Osteoblast (primary cell): Measurements from ENCODE around the gene KRT73. TPM values are rescaled to one million over a fixed set of nuclear protein-coding genes. Genes with fewer than 3 reads are reported as not detected.

ENCODE experiments used
- DNase-seq: peaks from one replicate; pipeline ENCODE4 v3.0.0; 2011; ENCODE audit warnings: low spot score, mixed read lengths; ENCODE audit not compliant: insufficient read length; ENCODE audit errors: missing footprints
- H2AFZ ChIP-seq: 2 replicates; pipeline ENCODE4 v1.6.0; 2011; ENCODE audit warnings: mild to moderate bottlenecking, low read length
- H3K27ac ChIP-seq: 2 replicates; pipeline ENCODE4 v1.5.1; 2011; ENCODE audit warnings: mild to moderate bottlenecking, low read depth, low read length, moderate library complexity
- H3K27me3 ChIP-seq: 2 replicates; pipeline ENCODE4 v1.6.0; 2012; ENCODE audit warnings: mild to moderate bottlenecking, control low read depth, inconsistent platforms, low read length, moderate library complexity; ENCODE audit not compliant: insufficient read depth
- H3K36me3 ChIP-seq: 2 replicates; pipeline ENCODE4 v1.5.1; 2011; ENCODE audit warnings: mild to moderate bottlenecking, low read length, control low read depth, moderate library complexity; ENCODE audit not compliant: insufficient read depth
- H3K4me1 ChIP-seq: 2 replicates; pipeline ENCODE4 v1.5.1; 2011; ENCODE audit warnings: mild to moderate bottlenecking, low read length, control low read depth, moderate library complexity; ENCODE audit not compliant: insufficient read depth
- H3K4me2 ChIP-seq: 2 replicates; pipeline ENCODE4 v1.6.0; 2011; ENCODE audit warnings: mild to moderate bottlenecking, low read length; ENCODE audit not compliant: insufficient read depth
- H3K4me3 ChIP-seq: fragments of 200-600 bp; sonication (generic); 3 replicates; pipeline ENCODE4 v1.5.1; 2012; ENCODE audit warnings: mild to moderate bottlenecking, low read length, inconsistent platforms; ENCODE audit not compliant: insufficient read depth
- H3K79me2 ChIP-seq: 2 replicates; pipeline ENCODE4 v1.6.0; 2012; ENCODE audit warnings: mild to moderate bottlenecking, low read length, control low read depth, inconsistent platforms; ENCODE audit not compliant: insufficient read depth
- H3K9me3 ChIP-seq: 2 replicates; pipeline ENCODE4 v1.5.1; 2011; ENCODE audit warnings: low read depth, low read length, control low read depth
- H4K20me1 ChIP-seq: 2 replicates; pipeline ENCODE4 v1.6.0; 2012; ENCODE audit warnings: mild to moderate bottlenecking, low read length, control low read depth; ENCODE audit not compliant: insufficient read depth
- CTCF ChIP-seq: IDR thresholded peaks from 2 replicates; pipeline ENCODE4 v1.5.1; 2011; ENCODE audit warnings: mild to moderate bottlenecking, low read depth, low read length, moderate library complexity; ENCODE audit errors: extremely low read depth
- total RNA-seq: library from RNA; depleted of rRNA; stranded (reverse); fragments of >200 nt; gene quantifications from 2 replicates; pipeline ENCODE4 v1.2.3, GENCODE V29; 2012

The KRT73 gene
- total RNA-seq, 1 donor: not detected

- no peaks in the 10 kb centered on the region for H3K4me1 ChIP-seq
- no peak overlapping the region for H3K4me2 ChIP-seq
- H2AFZ ChIP-seq: no peak overlapping the region
- no peaks in the 10 kb centered on the region for H4K20me1 ChIP-seq
- peaks cover 29% of the 10 kb centered on the region for H3K27me3 ChIP-seq
- no peaks in the 10 kb centered on the region for H3K9me3 ChIP-seq
- H3K36me3 ChIP-seq: no peaks in the 10 kb centered on the region
- no peak for DNase-seq
- no peak for TF ChIP-seq CTCF
- H3K79me2 ChIP-seq: no peaks in the 10 kb centered on the region
- no peak overlapping the region for H3K27ac ChIP-seq
- no peak overlapping the region for H3K4me3 ChIP-seq
Observed at GRCh38 chr12:52627395-52628110, 9.2 kb upstream of the KRT73 start.

GRCh38 chr12:52622349-52622748 lies 4.0 kb upstream of the KRT73 start:
- Histone ChIP-seq H3K27ac (no peak overlapping the region), H3K4me1 (no peaks in the 10 kb centered on the region), H3K36me3 (no peaks in the 10 kb centered on the region), H3K4me2 (no peak overlapping the region), H3K4me3 (no peak overlapping the region), H2AFZ (no peak overlapping the region), H3K9me3 (no peaks in the 10 kb centered on the region), H3K79me2 (no peaks in the 10 kb centered on the region), H4K20me1 (no peaks in the 10 kb centered on the region), H3K27me3 (peaks cover 32% of the 10 kb centered on the region)
- no peak for TF ChIP-seq CTCF
- no peak for DNase-seq

GRCh38 chr12:52618866-52619265 lies 507 bp upstream of the KRT73 start:
- no peaks in the 10 kb centered on the region for H3K36me3 ChIP-seq
- peaks cover 22% of the 10 kb centered on the region for H3K27me3 ChIP-seq
- no peaks in the 10 kb centered on the region for H3K79me2 ChIP-seq
- H3K27ac ChIP-seq: no peak overlapping the region
- no peak overlapping the region for H3K4me2 ChIP-seq
- no peaks in the 10 kb centered on the region for H4K20me1 ChIP-seq
- no peak overlapping the region for H3K4me3 ChIP-seq
- no peak for DNase-seq
- H3K4me1 ChIP-seq: peaks cover 3% of the 10 kb centered on the region
- no peaks in the 10 kb centered on the region for H3K9me3 ChIP-seq
- TF ChIP-seq CTCF: no peak
- no peak overlapping the region for H2AFZ ChIP-seq

GRCh38 chr12:52617403-52617785 lies 965 bp downstream of the KRT73 start:
- DNase-seq: no peak

More at GRCh38 chr12:52617403-52617785, 965 bp downstream of the KRT73 start:
- Histone ChIP-seq H3K79me2 (no peaks in the 10 kb centered on the region), H3K4me1 (peaks cover 3% of the 10 kb centered on the region), H3K4me3 (no peak overlapping the region), H3K27me3 (peaks cover 19% of the 10 kb centered on the region), H3K36me3 (no peaks in the 10 kb centered on the region), H3K4me2 (no peak overlapping the region), H3K9me3 (no peaks in the 10 kb centered on the region), H3K27ac (no peak overlapping the region), H4K20me1 (no peaks in the 10 kb centered on the region), H2AFZ (no peak overlapping the region)
- no peak for TF ChIP-seq CTCF
